Measurements from ENCODE around the gene KEAP1.
"Not testable (repeated sequence)": the region's sequence is repeated elsewhere in the genome, so short reads cannot be mapped to it uniquely, and the experiment has no call there.

Gene KEAP1

GRCh38 chr19:10467104-10467706 is 36.0 kb downstream of the KEAP1 start:
- DNase-seq (ENCODE audit: low spot score) = no peak
- no peak for TF ChIP-seq CTCF (IDR thresholded peaks at IDR 0.05; ENCODE audit: extremely low read depth, missing control alignments)

- no peak for TF ChIP-seq CTCF (IDR thresholded peaks at IDR 0.05; ENCODE audit: extremely low read depth, missing control alignments)
- DNase-seq (ENCODE audit: low spot score) = no peak
Observed at GRCh38 chr19:10464456-10464855, 38.7 kb downstream of the KEAP1 start.

GRCh38 chr19:10462557-10462956 is 40.6 kb downstream of the KEAP1 start:
- DNase-seq (ENCODE audit: low spot score) = no peak
- no peak for TF ChIP-seq CTCF (IDR thresholded peaks at IDR 0.05; ENCODE audit: extremely low read depth, missing control alignments)

- not testable (repeated sequence) for DNase-seq (ENCODE audit: low spot score)
Observed at GRCh38 chr19:10462042-10462441, 41.1 kb downstream of the KEAP1 start.

GRCh38 chr19:10461047-10461949 is 41.9 kb downstream of the KEAP1 start:
- peak; percentile 98 for DNase-seq (ENCODE audit: low spot score)

GRCh38 chr19:10460714-10461046 is 42.5 kb downstream of the KEAP1 start:
- no peak for TF ChIP-seq CTCF (IDR thresholded peaks at IDR 0.05; ENCODE audit: extremely low read depth, missing control alignments)
- no peak for DNase-seq (ENCODE audit: low spot score)

More at GRCh38 chr19:10461047-10461949, 41.9 kb downstream of the KEAP1 start:
- TF ChIP-seq CTCF (IDR thresholded peaks at IDR 0.05; ENCODE audit: extremely low read depth, missing control alignments) = no peak

GRCh38 chr19:10458733-10459132 is 44.4 kb downstream of the KEAP1 start:
- not testable (repeated sequence) for DNase-seq (ENCODE audit: low spot score)

- no peak for TF ChIP-seq CTCF (IDR thresholded peaks at IDR 0.05; ENCODE audit: extremely low read depth, missing control alignments)
- DNase-seq (ENCODE audit: low spot score) = no peak
Observed at GRCh38 chr19:10454267-10454666, 48.9 kb downstream of the KEAP1 start.
